IPS DF 4.7 (cell line): Measurements from ENCODE around the gene NR3C2.
"Not testable (repeated sequence)": the region's sequence is repeated elsewhere in the genome, so short reads cannot be mapped to it uniquely, and the experiment has no call there.

Source experiments
- DNase-seq: peaks from one replicate; pipeline ENCODE4 v3.0.0-alpha.2; 2013; ENCODE audit warnings: low spot score; ENCODE audit errors: extremely low read depth

Gene NR3C2

DNA sequence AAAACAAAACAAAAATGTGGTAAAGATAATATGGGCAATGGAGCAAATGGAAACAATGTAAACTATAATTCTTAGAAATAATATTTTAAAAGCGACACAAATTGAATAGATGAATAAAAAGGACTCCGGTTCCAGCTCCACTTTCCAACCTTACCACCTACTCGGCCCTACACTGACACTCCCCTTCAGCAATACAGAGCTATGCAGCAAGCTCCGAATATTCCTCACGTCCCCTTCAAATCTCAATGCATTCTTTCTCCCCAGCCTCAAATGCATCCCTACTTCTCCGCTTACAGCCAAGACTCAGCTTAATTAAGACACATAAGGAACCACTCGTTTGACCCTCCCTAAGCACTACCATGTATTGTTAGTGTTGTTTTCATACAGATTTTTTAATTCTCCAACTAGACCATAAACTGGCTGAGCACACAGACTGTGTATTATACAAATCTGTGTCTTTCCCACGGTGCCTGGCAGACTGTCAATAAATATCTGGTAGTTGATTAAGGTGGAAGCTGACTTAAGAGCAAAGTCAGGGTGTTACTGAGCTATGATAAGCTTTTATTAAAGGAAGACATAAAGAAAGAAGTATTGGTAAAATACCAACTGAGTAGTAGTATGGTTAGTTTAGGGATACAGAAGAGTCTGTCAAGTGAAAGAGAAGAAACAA, 219.1 kb downstream of the NR3C2 start:
- DNase-seq = no peak

DNA sequence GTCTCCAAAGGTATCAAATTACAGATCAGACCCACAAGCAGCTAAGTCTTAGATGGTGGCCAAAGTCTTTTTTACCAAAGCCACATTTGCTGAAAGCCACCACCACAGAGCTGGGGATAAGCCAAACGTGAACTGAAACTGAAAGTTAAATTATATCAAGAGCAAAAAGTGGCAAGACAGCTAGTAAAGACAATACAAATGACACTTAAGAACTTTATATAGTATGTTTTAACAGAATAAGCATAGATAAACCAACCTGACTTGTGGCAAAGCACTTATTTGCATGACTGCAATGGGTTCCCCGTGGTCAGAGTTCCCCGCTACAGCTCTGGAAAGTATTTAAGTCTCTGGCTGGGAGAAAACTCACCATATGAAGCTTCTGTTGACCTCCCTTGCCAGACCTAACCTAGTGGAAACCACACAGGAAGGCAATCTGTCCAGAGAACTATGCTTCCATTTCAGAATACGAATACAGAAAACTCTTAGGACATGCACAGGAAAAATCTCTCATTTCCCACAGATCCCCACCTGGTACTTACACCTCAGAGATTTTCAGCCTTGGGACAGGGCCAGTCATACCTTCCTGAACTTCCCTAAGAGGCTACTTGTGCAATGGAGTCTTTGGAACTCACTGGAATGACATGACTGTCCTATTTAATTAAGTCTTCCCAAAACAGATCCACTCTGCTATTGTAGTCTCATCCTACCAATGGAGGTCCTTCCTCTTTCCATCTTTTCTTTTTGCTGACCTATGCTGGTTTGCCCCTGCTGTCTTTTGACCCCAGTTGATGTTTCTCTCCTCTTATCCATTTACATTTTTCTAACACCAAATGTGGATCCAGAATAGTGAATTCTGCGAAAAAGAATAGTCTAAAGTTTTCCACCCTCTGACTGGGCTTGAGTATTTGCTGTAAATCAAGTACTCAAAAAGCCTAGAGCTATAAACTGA, 225.1 kb downstream of the NR3C2 start:
- DNase-seq = no peak

- no peak for DNase-seq
Observed at GRCh38 chr4:148216321-148216720, 225.9 kb downstream of the NR3C2 start.

- DNase-seq = no peak
Observed at GRCh38 chr4:148215202-148215601, 227.0 kb downstream of the NR3C2 start.

GRCh38 chr4:148214529-148215166, 227.6 kb downstream of the NR3C2 start:
- DNase-seq = no peak

GRCh38 chr4:148211533-148211932, 230.7 kb downstream of the NR3C2 start:
- DNase-seq = no peak

DNA sequence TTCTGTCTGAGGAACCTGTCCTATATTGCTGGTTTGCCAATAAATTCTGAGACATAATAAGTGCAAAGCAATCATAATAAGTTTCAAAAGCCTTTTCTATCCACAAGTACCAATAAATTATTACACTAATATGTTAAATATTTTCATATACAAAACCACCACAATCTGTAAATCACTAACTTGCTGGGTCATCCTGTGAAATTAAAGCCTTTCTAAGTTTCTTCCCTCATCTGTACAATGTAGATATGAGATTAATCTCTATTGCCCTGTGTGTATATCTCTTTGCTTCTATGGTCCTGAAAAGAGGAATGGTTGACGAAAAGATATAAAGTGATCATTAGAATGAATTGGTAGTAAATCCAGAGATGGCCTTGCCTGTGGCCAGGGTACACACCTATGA, 231.6 kb downstream of the NR3C2 start:
- DNase-seq = no peak

GRCh38 chr4:148207068-148207467, 235.1 kb downstream of the NR3C2 start:
- DNase-seq = no peak

GRCh38 chr4:148205476-148205875, 236.7 kb downstream of the NR3C2 start:
- DNase-seq = no peak

GRCh38 chr4:148204892-148205291, 237.3 kb downstream of the NR3C2 start:
- no peak for DNase-seq

DNA sequence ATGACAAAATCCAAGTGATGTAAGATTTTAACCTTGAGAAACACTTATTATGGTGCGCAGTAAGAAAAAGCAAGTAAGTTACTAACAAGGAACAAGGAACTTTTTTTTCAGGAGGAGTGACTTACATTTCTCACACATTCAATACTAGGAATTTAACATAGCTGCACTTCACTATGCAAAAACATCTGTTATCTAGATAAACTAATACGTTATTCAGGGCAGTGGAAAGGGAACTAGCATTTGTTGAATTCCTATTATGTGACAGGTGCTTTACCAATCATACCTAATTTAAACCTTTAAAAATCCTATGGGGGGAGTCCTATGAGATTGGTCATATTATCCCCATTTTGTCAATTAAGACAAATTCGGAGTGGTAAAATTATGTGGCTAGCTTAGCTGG, 238.0 kb downstream of the NR3C2 start:
- no peak for DNase-seq

- no peak for DNase-seq
Observed at GRCh38 chr4:148203056-148203898, 238.9 kb downstream of the NR3C2 start.

GRCh38 chr4:148200960-148201359, 241.3 kb downstream of the NR3C2 start:
- no peak for DNase-seq

DNA sequence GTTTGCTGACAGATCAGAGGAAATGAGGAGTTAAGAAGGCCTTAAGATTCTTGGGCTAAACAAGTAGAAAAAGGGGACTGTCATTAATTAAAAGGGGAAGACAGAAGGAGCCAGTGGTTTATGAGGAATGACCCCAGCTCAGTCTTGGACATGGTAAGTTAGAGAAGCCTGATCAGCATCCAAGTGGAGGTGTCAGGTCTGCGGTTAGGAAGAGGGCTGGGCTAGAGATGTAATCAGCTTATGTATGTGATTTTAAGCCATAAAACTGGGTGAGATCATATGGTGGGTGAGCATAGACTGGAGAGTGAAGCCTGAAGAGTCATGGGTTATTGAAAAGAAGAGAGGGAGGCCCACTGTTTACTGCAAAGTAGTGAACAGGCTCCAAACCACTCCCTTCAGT, 246.1 kb downstream of the NR3C2 start:
- DNase-seq = no peak

GRCh38 chr4:148192526-148192925, 249.7 kb downstream of the NR3C2 start:
- no peak for DNase-seq

DNA sequence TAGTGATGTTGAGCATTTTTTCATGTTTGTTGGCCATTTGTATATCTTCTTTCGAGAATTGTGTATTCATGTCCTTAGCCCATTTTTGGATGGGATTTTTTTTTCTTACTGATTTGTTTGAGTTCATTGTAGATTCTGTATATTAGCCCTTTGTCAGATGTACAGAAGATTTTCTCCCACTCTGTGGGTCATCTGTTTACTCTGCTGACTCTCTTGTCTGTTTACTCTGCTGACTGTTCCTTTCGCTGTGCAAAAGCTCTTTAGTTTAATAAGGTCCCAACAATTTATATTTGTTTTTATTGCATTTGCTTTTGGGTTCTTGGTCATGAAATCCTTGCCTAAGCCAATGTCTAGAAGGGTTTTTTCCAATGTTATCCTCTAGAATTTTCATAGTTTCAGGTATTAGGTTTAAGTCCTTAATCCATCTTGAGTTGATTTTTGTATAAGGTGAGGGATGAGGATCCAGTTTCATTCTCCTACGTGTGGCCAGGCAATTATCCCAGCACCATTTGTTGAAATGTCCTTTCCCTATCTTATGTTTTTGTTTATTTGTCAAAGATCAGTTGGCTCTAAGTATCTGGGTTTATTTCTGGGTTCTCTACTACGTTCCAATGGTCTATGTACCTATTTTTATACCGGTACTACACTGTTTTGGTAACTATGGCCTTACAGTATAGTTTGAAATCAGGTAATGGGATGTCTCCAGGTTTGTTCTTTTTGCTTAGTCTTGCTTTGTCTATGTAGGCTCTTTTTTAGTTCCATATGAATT, 254.6 kb downstream of the NR3C2 start:
- DNase-seq = not testable (repeated sequence)

GRCh38 chr4:148184922-148185321, 257.3 kb downstream of the NR3C2 start:
- no peak for DNase-seq

DNA sequence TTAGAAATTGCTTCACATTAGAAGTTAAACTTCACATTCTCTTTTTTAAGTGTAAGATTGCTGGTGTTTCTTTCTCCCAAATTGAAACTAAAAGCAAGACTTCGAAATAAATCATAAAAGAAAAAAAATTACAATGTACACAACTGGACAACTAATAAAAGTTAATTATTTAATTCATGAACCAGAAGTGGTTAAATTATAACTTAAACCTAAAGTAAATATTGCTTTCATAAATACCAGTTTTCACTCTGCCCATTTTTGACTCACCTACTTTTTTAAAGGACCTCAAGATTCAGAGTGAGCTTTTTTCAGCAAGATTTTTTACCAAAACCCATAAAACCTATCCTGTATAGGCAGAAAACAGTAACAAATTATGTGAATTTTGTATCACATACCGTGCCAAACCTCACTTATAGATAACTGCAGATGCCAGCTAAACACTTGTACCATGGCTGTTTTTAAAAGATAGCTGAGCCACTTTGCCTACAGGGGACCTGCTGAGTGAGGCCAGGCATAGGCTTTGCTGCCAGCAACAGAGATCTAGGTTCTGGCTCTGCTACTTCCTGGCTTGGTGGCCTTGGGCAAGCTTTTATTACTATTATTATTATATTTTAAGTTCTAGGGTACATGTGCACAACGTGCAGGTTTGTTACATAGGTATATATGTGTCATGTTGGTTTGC, 259.8 kb downstream of the NR3C2 start:
- DNase-seq = no peak

DNA sequence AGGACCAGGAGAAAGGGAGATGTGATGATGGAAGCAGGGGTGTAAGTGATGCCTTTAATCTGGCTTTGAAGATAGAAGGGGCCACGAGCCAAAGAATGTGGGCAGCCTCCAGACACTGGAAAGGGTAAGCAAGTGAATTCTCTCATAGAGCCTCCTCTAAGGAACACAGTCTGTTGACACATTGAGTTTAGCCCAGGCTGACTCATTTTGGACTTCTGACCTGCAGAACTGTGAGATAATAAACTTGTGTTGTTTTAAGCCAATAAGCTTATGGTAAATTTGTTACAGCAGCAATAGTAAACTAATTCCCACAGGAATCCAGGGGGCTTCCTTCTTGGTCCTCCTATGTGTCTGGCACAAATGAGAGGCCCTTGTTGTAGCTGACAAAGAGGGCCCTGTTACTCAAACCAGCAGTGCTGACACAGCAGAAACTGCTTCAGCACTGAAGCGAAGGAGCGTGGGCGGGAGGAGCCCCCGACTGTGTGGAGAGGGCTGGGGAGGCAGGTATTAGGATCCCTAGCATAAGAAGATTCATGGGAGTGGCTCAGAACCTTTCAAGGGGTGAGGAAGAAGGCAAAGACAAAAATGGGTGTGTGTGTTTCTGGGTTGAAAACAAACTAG, 268.7 kb downstream of the NR3C2 start:
- DNase-seq = no peak
